GM18870 (cell line): ENCODE results near the gene SHLD2.
A peak's percentile ranks its signal among the peaks of the same experiment; 100 is the strongest.
"Not testable (repeated sequence)": the region's sequence is repeated elsewhere in the genome, so short reads cannot be mapped to it uniquely, and the experiment has no call there.

Experiments used
- ATAC-seq: cut with Tn5 transposase; IDR thresholded peaks from one replicate; pipeline ENCODE4 v1.9.1; 2021; ENCODE audit warnings: moderate library complexity; ENCODE audit not compliant: unreplicated experiment

The SHLD2 gene

DNA sequence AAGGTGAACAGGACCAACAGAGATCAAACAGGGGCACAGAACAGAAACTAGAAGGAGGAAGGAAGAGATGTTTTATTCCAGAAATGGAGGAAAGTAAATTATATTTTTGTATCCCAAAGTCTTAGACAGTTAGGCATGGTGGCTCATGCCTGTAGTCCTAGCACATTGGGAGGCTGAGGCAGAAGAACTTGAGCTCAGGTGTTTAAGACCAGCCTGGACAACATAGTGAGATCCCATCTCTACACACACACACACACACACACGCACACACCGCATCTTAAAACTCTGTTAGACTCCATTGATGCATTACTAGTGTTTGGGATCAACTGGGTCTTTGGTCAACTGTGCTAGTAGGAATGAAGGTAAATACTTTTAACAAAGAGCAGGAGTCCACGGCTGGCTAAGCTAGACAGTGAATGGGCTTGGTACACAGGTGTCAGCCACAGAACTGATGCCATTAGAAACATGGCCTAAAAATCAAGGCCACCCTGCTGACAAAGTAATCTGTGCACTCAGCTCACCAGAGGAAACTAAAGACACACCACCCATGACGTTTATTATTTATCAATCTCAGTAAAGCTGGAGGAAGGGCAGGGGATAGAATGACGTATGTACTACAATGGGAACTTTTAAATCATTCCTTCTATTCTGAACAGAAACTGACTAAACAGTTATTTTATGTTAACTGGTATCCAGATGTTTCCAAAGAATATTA, 11.3 kb upstream of the SHLD2 start:
- ATAC-seq, result peak; percentile 42

GRCh38 chr10:87084291-87084782, 10.7 kb upstream of the SHLD2 start:
- peak; percentile 74 for ATAC-seq

DNA sequence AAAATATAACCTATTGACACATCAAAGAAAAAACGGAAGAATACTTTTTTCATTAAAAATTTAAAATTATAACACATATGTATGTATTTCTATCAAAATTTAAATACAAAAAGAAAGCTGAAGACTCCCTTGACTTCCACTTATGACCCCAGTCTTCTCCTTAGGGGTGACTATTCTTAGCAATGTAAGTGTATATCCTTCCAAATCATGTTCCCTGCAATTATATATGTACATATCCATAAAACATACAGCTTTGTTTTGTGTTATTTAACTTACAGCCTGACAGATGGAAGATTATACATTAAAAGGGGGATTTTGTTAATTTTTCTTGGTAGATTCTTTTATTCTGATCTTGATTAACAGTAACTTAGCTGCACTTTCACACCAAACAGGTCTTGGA, 9.5 kb upstream of the SHLD2 start:
- no peak for ATAC-seq

- ATAC-seq, result no peak
These were observed 5.3 kb upstream of the SHLD2 start for GRCh38 chr10:87089746-87090145.

GRCh38 chr10:87090779-87091178, 4.2 kb upstream of the SHLD2 start:
- ATAC-seq, result no peak

DNA sequence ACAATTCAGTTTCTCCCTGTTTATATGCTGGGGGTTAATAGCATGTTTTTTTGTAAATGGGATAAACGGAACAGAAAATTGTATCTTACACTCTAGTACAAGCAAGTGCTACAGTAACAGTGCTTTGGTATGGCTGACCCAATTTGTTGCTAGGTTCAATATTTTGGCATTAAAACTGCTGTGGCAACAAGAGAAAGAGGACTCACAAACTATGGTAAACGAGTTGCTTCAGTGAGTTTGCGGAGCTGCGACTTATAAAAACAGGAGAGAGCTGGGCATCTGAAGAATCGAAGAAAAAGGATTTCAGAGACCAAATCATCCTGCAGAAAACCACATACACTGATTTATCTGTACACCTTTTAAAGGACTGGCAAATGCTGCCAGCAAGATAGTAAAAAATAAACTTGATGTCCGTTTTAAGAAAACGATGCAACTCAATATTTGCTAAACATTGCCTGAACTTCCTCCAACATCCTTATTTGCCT, 2.6 kb upstream of the SHLD2 start:
- no peak for ATAC-seq

- peak; percentile 36 for ATAC-seq
These were observed 2.0 kb upstream of the SHLD2 start for GRCh38 chr10:87092861-87093631.

GRCh38 chr10:87093632-87094372, 1.2 kb upstream of the SHLD2 start:
- peak; percentile 8 for ATAC-seq

GRCh38 chr10:87095236-87095945, 385 bp downstream of the SHLD2 start:
- ATAC-seq, result peak; percentile 32

GRCh38 chr10:87101996-87102395, 7.0 kb downstream of the SHLD2 start:
- no peak for ATAC-seq

GRCh38 chr10:87104727-87105126, 9.7 kb downstream of the SHLD2 start:
- ATAC-seq, result not testable (repeated sequence)

DNA sequence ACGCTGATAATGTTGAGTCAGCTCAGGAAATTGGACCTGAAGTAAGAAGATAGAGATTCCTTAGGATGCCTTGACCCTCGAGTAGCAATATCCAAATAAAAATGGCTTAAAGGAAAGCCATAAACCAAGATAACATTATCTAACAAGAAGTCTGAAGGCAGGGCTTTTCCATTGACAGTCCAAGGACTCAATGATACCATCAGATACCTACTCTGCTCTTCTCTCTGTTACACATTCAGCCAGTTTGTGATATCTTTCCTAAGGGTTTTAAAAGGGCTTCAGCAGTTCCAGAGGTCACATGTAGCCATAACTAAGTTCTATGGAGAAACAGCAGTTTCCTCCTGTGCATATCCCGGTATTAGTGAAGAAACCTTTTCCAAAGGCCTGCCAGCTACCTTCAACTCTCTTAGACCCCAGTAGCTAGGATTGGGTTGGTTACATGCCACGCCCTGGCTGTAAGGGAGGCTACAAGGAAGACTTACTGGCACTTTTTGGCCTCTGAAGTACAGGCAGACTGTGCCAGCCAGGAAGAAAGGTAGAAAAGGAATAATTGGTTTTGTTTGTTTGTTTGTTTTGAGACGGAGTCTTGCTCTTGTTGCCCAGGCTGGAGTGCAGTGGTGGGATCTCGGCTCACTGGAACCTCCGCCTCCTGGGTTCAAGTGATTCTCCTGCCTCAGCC, 10.6 kb downstream of the SHLD2 start:
- no peak for ATAC-seq

DNA sequence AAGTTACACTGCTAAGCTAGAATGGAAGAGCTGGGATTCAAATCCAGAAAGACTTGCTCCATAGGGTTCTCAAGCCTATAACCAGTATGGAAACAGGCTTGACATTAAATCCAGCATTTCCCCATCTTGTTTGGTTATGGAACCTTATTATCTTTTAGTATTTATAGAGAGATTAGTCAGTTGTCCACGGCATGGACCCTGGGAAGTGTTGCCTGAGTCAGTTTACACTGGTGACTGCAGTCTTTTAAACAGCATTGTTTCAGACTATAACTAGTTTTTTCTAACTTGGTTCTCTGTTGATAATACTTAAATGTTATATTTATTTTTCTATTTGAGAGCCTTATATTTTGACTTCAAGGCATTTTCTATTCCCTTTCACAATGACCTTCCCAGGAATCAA, 23.1 kb downstream of the SHLD2 start:
- not testable (repeated sequence) for ATAC-seq

- not testable (repeated sequence) for ATAC-seq
These were observed 24.0 kb downstream of the SHLD2 start for GRCh38 chr10:87119029-87119428.

DNA sequence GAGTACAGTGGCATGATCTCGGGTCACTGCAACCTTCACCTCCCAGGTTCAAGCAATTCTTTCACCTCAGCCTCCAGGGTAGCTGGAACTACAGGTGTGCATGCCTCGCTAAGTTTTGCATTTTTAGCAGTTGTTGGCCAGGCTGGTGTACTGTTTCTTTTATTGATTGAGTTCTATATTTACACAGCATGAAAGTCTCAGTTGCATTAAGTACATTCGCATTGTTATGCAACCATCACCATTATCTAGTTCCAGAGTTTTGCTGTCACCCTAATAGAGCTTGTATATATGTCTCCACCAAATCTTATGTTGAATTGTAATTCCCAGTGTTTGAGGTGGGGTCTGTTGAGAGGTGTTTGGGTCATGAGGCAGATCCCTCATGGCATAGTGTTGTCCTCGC, 28.3 kb downstream of the SHLD2 start:
- ATAC-seq, result not testable (repeated sequence)

DNA sequence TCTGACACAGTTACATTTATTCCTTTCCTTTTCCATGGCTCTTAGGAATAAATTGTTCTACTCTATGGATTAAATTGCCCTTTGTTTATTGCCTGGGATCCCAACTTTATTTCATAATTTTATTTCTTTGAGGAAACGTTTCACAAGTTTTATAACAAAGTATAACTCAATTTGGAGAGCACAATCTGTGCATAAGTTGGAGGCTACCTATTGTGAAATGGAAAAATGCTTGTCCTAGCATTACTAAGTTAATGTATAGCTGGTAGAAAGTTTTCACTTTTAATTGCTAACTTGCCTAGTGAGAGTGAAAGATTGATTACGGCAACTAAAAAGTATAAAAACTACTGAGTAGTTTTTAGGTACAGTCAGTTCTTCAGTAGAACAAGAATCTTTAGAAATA, 32.0 kb downstream of the SHLD2 start:
- ATAC-seq, result not testable (repeated sequence)

- not testable (repeated sequence) for ATAC-seq
These were observed 32.7 kb downstream of the SHLD2 start for GRCh38 chr10:87127607-87128156.

GRCh38 chr10:87132176-87132575, 37.2 kb downstream of the SHLD2 start:
- ATAC-seq, result not testable (repeated sequence)

- not testable (repeated sequence) for ATAC-seq
These were observed 38.9 kb downstream of the SHLD2 start for GRCh38 chr10:87133936-87134335.

DNA sequence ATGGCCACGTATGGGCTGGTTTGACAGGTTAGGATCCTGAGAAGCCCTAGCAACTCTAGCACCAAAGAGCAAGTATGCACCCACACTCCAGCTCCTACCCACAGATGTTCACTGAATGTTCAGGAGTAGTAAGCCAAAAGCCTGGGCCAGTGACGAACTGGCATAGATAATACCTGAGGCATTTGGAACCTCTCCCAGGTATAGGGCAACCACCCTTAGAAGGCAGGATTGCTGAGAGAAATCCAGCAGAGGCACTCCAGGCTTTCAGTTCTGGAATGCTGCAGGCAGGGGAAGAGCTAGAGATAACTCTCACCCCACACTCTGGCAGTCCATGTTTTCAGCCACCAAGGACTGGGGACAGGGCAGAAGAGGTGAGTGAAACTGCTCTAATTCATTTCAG, 39.4 kb downstream of the SHLD2 start:
- ATAC-seq, result not testable (repeated sequence)
